Activated naive CD8-positive, alpha-beta T cell (primary cell): Measurements from ENCODE around the gene AGAP5.
A peak's percentile ranks its signal among the peaks of the same experiment; 100 is the strongest.

Source experiments
- H3K27ac Mint-ChIP-seq: one replicate; pipeline ENCODE4 v1.8.0; 2021; ENCODE audit warnings: mixed read lengths
- H3K27me3 Mint-ChIP-seq: one replicate; pipeline ENCODE4 v1.8.0; 2021; ENCODE audit warnings: mixed read lengths
- H3K36me3 Mint-ChIP-seq: one replicate; pipeline ENCODE4 v1.8.0; 2021; ENCODE audit warnings: mixed read lengths
- H3K4me1 Mint-ChIP-seq: one replicate; pipeline ENCODE4 v1.8.0; 2021; ENCODE audit warnings: low read depth, mixed read lengths
- H3K4me3 Mint-ChIP-seq: one replicate; pipeline ENCODE4 v1.8.0; 2021; ENCODE audit warnings: mild to moderate bottlenecking, mixed read lengths
- H3K9me3 Mint-ChIP-seq: one replicate; pipeline ENCODE4 v1.8.0; 2021; ENCODE audit warnings: low read depth, mixed read lengths

Gene AGAP5

GRCh38 chr10:73629165-73629564 lies 68.7 kb downstream of the AGAP5 start:
- Mint-ChIP-seq H3K9me3 (no peaks in the 10 kb centered on the region), H3K36me3 (no peaks in the 10 kb centered on the region), H3K4me3 (no peak overlapping the region), H3K4me1 (peaks cover 21% of the 10 kb centered on the region), H3K27me3 (no peaks in the 10 kb centered on the region), H3K27ac (no peak overlapping the region)

- H3K9me3 Mint-ChIP-seq = no peaks in the 10 kb centered on the region
- H3K4me1 Mint-ChIP-seq = peaks cover 22% of the 10 kb centered on the region
- no peak overlapping the region for H3K4me3 Mint-ChIP-seq
- no peaks in the 10 kb centered on the region for H3K27me3 Mint-ChIP-seq
- no peaks in the 10 kb centered on the region for H3K36me3 Mint-ChIP-seq
- no peak overlapping the region for H3K27ac Mint-ChIP-seq
Observed at GRCh38 chr10:73628405-73628804, 69.5 kb downstream of the AGAP5 start.

- H3K4me3 Mint-ChIP-seq = peak overlapping the region; percentile 96
- H3K36me3 Mint-ChIP-seq = no peaks in the 10 kb centered on the region
- H3K4me1 Mint-ChIP-seq = peaks cover 22% of the 10 kb centered on the region
- no peaks in the 10 kb centered on the region for H3K27me3 Mint-ChIP-seq
- H3K9me3 Mint-ChIP-seq = no peaks in the 10 kb centered on the region
- no peak overlapping the region for H3K27ac Mint-ChIP-seq
Observed at GRCh38 chr10:73627300-73627699, 70.6 kb downstream of the AGAP5 start.

GRCh38 chr10:73625884-73626752 lies 71.8 kb downstream of the AGAP5 start:
- Mint-ChIP-seq H3K36me3 (no peaks in the 10 kb centered on the region), H3K27ac (peak overlapping the region; percentile 97), H3K27me3 (no peaks in the 10 kb centered on the region), H3K4me3 (peak overlapping the region; percentile 96), H3K4me1 (peaks cover 22% of the 10 kb centered on the region), H3K9me3 (no peaks in the 10 kb centered on the region)

GRCh38 chr10:73625004-73625883 lies 72.7 kb downstream of the AGAP5 start:
- H3K27me3 Mint-ChIP-seq = no peaks in the 10 kb centered on the region
- H3K4me1 Mint-ChIP-seq = peaks cover 22% of the 10 kb centered on the region
- H3K36me3 Mint-ChIP-seq = no peaks in the 10 kb centered on the region
- H3K9me3 Mint-ChIP-seq = no peaks in the 10 kb centered on the region
- peak overlapping the region; percentile 97 for H3K27ac Mint-ChIP-seq
- peak overlapping the region; percentile 96 for H3K4me3 Mint-ChIP-seq
